ENCODE results near the gene UBFD1. TPM values are rescaled to one million over a fixed set of nuclear protein-coding genes. Genes with fewer than 3 reads are reported as not detected.

Gene UBFD1
- total RNA-seq, 2 experiments from 2014 or later, result 53.7 to 59.5 TPM

DNA sequence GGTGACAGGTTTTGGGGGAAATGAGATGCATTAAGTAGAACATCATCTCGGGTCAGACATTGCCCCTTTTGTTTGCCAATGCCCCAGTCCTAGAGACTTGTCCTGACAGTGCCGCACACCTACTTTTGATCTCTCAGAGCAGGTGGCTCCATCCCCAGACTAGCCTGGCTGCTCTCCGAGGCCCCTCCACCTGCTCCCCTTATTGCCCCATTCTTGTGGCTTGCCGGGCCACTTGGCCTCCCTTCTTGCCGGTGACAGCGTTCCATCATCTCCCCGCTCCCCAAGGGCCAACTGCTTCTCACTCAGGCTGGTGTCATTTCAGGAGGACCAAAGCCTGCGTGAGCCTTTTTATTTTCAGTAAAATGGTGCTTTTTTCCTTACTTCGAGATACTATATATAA, 14.9 kb downstream of the UBFD1 start:
- Mint-ChIP-seq H3K9me3 (no peaks in the 10 kb centered on the region), H3K36me3 (ENCODE audit: low read depth) (peaks cover 82% of the 10 kb centered on the region), H3K27ac (no peak overlapping the region), H3K4me3 (no peak overlapping the region), H3K27me3 (no peaks in the 10 kb centered on the region), H3K4me1 (ENCODE audit: low read depth) (no peaks in the 10 kb centered on the region)
- intact Hi-C loops (cut with DNase I, micrococcal nuclease), result no loop called here
- Histone ChIP-seq H3K27ac (ENCODE audit: low read depth in 1 of 2, low read length in 2 of 2) (no peak overlapping the region), H3K4me1 (ENCODE audit: insufficient read depth, low read length) (no peaks in the 10 kb centered on the region), H3K4me3 (ENCODE audit: low read length) (no peak overlapping the region), H3K9me3 (ENCODE audit: control insufficient read depth in 1 of 2, insufficient read depth in 1 of 2, low read length in 2 of 2) (no peaks in the 10 kb centered on the region), H3K27me3 (ENCODE audit: control insufficient read depth in 1 of 2, insufficient read depth in 2 of 2, low read length in 2 of 2) (no peaks in the 10 kb centered on the region), H3K36me3 (ENCODE audit: insufficient read depth, low read length) (peaks cover 48% of the 10 kb centered on the region)
- DNase-seq, result no peak
- ChIA-PET CTCF (no interaction called here), POLR2A (no interaction called here)
- TF ChIP-seq, protein P1, sequence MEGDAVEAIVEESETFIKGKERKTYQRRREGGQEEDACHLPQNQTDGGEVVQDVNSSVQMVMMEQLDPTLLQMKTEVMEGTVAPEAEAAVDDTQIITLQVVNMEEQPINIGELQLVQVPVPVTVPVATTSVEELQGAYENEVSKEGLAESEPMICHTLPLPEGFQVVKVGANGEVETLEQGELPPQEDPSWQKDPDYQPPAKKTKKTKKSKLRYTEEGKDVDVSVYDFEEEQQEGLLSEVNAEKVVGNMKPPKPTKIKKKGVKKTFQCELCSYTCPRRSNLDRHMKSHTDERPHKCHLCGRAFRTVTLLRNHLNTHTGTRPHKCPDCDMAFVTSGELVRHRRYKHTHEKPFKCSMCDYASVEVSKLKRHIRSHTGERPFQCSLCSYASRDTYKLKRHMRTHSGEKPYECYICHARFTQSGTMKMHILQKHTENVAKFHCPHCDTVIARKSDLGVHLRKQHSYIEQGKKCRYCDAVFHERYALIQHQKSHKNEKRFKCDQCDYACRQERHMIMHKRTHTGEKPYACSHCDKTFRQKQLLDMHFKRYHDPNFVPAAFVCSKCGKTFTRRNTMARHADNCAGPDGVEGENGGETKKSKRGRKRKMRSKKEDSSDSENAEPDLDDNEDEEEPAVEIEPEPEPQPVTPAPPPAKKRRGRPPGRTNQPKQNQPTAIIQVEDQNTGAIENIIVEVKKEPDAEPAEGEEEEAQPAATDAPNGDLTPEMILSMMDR (IDR thresholded peaks at IDR 0.05), result no peak
- no peak for ATAC-seq (ENCODE audit: poor library complexity)

DNA sequence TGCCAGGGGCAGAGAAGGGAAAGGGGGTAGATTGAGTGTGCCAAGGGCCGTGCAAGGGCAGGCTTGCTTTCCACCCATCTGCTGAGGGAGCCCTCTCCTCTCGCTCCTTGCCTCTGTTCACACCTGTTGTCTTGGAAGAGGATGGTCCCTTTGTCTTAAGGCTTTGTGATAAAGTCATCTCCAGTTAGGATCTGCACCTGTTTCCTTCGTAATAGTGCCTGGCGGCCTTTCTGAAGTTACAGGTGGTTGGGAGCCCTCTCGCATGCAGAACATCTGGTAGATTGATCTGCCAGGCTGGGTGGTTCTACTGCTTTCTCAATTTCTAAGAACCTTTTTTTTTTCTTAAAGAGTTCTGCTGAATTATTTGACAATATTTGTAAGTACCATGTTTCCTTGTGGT, 16.3 kb downstream of the UBFD1 start:
- peaks cover 45% of the 10 kb centered on the region for H3K36me3 ChIP-seq (ENCODE audit: insufficient read depth, low read length)
- H3K36me3 Mint-ChIP-seq (ENCODE audit: low read depth), result peaks cover 85% of the 10 kb centered on the region

DNA sequence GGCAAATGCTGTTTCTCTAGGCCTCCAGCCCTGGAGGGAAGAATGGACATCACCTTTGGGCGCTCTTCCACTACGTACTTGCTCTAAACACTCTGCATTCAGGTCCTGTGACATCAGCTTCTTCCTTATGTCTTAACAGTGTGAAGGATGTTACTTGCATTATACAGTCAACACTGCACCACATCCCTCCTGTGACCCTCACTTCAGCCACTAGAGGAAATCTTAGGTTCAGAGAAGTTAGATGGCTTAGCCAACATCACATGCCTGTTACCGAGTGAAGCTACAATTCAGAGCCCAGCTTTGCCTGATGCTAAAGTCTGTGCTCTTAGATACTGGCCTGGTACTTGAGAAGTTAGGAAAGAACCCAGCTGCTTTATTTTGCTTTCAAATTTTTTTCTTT, 18.3 kb downstream of the UBFD1 start:
- peaks cover 46% of the 10 kb centered on the region for H3K36me3 ChIP-seq (ENCODE audit: insufficient read depth, low read length)
- no peaks in the 10 kb centered on the region for H3K27me3 Mint-ChIP-seq
- no peak overlapping the region for H3K27ac Mint-ChIP-seq
- H3K27me3 ChIP-seq (ENCODE audit: control insufficient read depth in 1 of 2, insufficient read depth in 2 of 2, low read length in 2 of 2), result no peaks in the 10 kb centered on the region
- H3K36me3 Mint-ChIP-seq (ENCODE audit: low read depth), result peaks cover 85% of the 10 kb centered on the region
- H3K27ac ChIP-seq (ENCODE audit: low read depth in 1 of 2, low read length in 2 of 2), result no peak overlapping the region
- H3K4me1 ChIP-seq (ENCODE audit: insufficient read depth, low read length), result no peaks in the 10 kb centered on the region
- no peaks in the 10 kb centered on the region for H3K4me1 Mint-ChIP-seq (ENCODE audit: low read depth)
- no peaks in the 10 kb centered on the region for H3K9me3 Mint-ChIP-seq
- no peaks in the 10 kb centered on the region for H3K9me3 ChIP-seq (ENCODE audit: control insufficient read depth in 1 of 2, insufficient read depth in 1 of 2, low read length in 2 of 2)
- ATAC-seq (ENCODE audit: poor library complexity), result no peak
- ChIA-PET POLR2A (no interaction called here), CTCF (interaction anchor here (2.0 kb wide), 1 partner anchor 18 kb away, joined by 4 read pairs; the partner anchor contains the start of gene UBFD1)
- no peak overlapping the region for H3K4me3 Mint-ChIP-seq
- H3K4me3 ChIP-seq (ENCODE audit: low read length), result no peak overlapping the region
- intact Hi-C loops (cut with DNase I, micrococcal nuclease), result no loop called here
- TF ChIP-seq, protein P1 (IDR thresholded peaks at IDR 0.05), result no peak
- DNase-seq, result no peak

More for the DNA sequence above, 16.3 kb downstream of the UBFD1 start:
- TF ChIP-seq, protein P1 (IDR thresholded peaks at IDR 0.05), result no peak
- no peak overlapping the region for H3K4me3 ChIP-seq (ENCODE audit: low read length)
- no peaks in the 10 kb centered on the region for H3K4me1 ChIP-seq (ENCODE audit: insufficient read depth, low read length)
- H3K27ac ChIP-seq (ENCODE audit: low read depth in 1 of 2, low read length in 2 of 2), result no peak overlapping the region
- ATAC-seq (ENCODE audit: poor library complexity) (no peak), DNase-seq (no peak)
- H3K9me3 ChIP-seq (ENCODE audit: control insufficient read depth in 1 of 2, insufficient read depth in 1 of 2, low read length in 2 of 2), result no peaks in the 10 kb centered on the region
- H3K4me1 Mint-ChIP-seq (ENCODE audit: low read depth), result no peaks in the 10 kb centered on the region
- ChIA-PET CTCF (no interaction called here), POLR2A (no interaction called here)
- no peaks in the 10 kb centered on the region for H3K9me3 Mint-ChIP-seq
- H3K4me3 Mint-ChIP-seq, result no peak overlapping the region
- no peaks in the 10 kb centered on the region for H3K27me3 ChIP-seq (ENCODE audit: control insufficient read depth in 1 of 2, insufficient read depth in 2 of 2, low read length in 2 of 2)
- no peaks in the 10 kb centered on the region for H3K27me3 Mint-ChIP-seq
- no peak overlapping the region for H3K27ac Mint-ChIP-seq
- intact Hi-C loops (cut with DNase I, micrococcal nuclease), result no loop called here

Measured in CD4-positive, alpha-beta T cell (primary cell).